ENCODE results near the gene EYS. TPM values are rescaled to one million over a fixed set of nuclear protein-coding genes. Genes with fewer than 3 reads are reported as not detected.

Gene EYS
- total RNA-seq, 1 experiment from 2014 or later = not detected

DNA sequence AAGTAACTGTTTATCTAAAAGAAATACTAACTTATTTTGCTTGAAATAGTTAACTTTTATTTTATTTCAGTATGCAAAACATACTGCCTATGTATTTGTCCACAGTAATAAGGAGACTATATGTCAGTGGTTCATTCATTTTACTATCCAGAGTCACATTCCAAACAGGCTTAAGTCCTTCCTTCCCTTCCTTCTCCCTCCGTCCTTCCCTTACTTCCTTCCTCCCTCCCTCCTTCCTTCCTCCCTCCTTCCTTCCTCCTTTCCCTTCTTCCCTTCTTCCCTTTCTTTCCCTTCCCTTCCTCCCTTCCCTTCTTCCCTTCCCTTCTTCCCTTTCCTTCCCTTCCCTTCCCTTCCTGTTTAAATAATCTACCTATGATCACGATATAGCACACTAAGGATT lies 899.2 kb downstream of the EYS start:
- Histone ChIP-seq H3K4me1 (ENCODE audit: insufficient read depth, low read length) (no peaks in the 10 kb centered on the region), H3K9me3 (ENCODE audit: control insufficient read depth, low read depth, low read length) (no peaks in the 10 kb centered on the region), H4K91ac (ENCODE audit: insufficient read length, low read depth, low read length) (no peak overlapping the region), H3K27ac (ENCODE audit: insufficient read length, low read depth, low read length) (no peak overlapping the region), H2BK12ac (ENCODE audit: insufficient read length, low read depth, low read length) (no peak overlapping the region), H2AK5ac (ENCODE audit: insufficient read length, low read length) (no peak overlapping the region), H3K18ac (ENCODE audit: insufficient read length, low read depth, low read length) (no peak overlapping the region), H2BK15ac (ENCODE audit: low read depth, low read length) (no peak overlapping the region), H2BK20ac (ENCODE audit: low read depth, low read length, poor library complexity, severe bottlenecking) (no peak overlapping the region), H3K4me2 (ENCODE audit: insufficient read depth, insufficient read length, low read length) (no peak overlapping the region), H2AFZ (ENCODE audit: low read length) (no peak overlapping the region), H2BK120ac (ENCODE audit: low read depth, low read length, poor library complexity, severe bottlenecking) (no peak overlapping the region), H3K79me2 (ENCODE audit: insufficient read depth, low read length) (no peaks in the 10 kb centered on the region), H3K27me3 (ENCODE audit: insufficient read depth, low read length) (no peaks in the 10 kb centered on the region), H3K9ac (ENCODE audit: extremely low read depth, insufficient read length, low read length) (no peak overlapping the region), H3K14ac (ENCODE audit: insufficient read depth, low read length) (no peak overlapping the region), H3K23me2 (ENCODE audit: insufficient read length, low read depth, low read length, poor library complexity, severe bottlenecking) (no peaks in the 10 kb centered on the region), H2BK5ac (ENCODE audit: insufficient read length, low read length) (no peak overlapping the region), H3K79me1 (ENCODE audit: insufficient read depth, low read depth, low read length, poor library complexity, severe bottlenecking) (no peaks in the 10 kb centered on the region), H4K5ac (ENCODE audit: insufficient read length, low read depth, low read length) (no peak overlapping the region), H3K23ac (ENCODE audit: insufficient read length, low read depth, low read length) (no peak overlapping the region), H3K4ac (ENCODE audit: low read depth, low read length) (no peak overlapping the region), H3T11ph (ENCODE audit: low read length) (no peak overlapping the region), H4K20me1 (ENCODE audit: control insufficient read depth, insufficient read depth, insufficient read length) (no peaks in the 10 kb centered on the region), H4K8ac (replicated peaks; ENCODE audit: insufficient read length, low read depth, low read length) (no peak overlapping the region), H3K56ac (ENCODE audit: insufficient read length, low read depth, low read length) (no peak overlapping the region)
- Mint-ChIP-seq H3K36me3 (ENCODE audit: insufficient read depth in 1 of 3, low read depth in 3 of 3) (no peaks in the 10 kb centered on the region), H3K4me3 (no peak overlapping the region), H3K9me3 (peaks cover 0 to 3% of the 10 kb centered on the region in 2 experiments; a peak in 3 of 5 replicates), H3K27ac (no peak overlapping the region), H3K27me3 (ENCODE audit: low read depth) (no peaks in the 10 kb centered on the region), H3K4me1 (no peaks in the 10 kb centered on the region)
- TF ChIP-seq, protein P1, sequence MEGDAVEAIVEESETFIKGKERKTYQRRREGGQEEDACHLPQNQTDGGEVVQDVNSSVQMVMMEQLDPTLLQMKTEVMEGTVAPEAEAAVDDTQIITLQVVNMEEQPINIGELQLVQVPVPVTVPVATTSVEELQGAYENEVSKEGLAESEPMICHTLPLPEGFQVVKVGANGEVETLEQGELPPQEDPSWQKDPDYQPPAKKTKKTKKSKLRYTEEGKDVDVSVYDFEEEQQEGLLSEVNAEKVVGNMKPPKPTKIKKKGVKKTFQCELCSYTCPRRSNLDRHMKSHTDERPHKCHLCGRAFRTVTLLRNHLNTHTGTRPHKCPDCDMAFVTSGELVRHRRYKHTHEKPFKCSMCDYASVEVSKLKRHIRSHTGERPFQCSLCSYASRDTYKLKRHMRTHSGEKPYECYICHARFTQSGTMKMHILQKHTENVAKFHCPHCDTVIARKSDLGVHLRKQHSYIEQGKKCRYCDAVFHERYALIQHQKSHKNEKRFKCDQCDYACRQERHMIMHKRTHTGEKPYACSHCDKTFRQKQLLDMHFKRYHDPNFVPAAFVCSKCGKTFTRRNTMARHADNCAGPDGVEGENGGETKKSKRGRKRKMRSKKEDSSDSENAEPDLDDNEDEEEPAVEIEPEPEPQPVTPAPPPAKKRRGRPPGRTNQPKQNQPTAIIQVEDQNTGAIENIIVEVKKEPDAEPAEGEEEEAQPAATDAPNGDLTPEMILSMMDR (conservative IDR thresholded peaks at IDR 0.05) = no peak
- no CpG with 5 or more reads among the region's 2 CpGs for WGBS (ENCODE audit: extremely low coverage, insufficient read length, low lambda C conversion rate)
- DNase-seq = no peak
